DND-41 (cell line): ENCODE results near the gene PTGER1.

Experiments
- ATAC-seq: fragments of 200-7000 bp; cut with Tn5 transposase; 3 replicates; pipeline ENCODE4 v1.9.1; 2021; ENCODE audit warnings: low read depth; ENCODE audit not compliant: insufficient read depth
- DNase-seq: peaks from one replicate; pipeline ENCODE4 v3.0.0-alpha.2; 2020
- H2AFZ ChIP-seq: 2 replicates; pipeline ENCODE4 v1.6.0; 2012; ENCODE audit warnings: low read depth, low read length
- H3K27ac ChIP-seq: 2 replicates; pipeline ENCODE4 v1.5.1; 2012; ENCODE audit warnings: low read length, inconsistent platforms
- H3K27me3 ChIP-seq: fragments of 200-600 bp; sonication (generic); 2 replicates; pipeline ENCODE4 v1.6.0; 2012; ENCODE audit warnings: low read length, mild to moderate bottlenecking, inconsistent platforms; ENCODE audit not compliant: insufficient read depth, poor library complexity
- H3K36me3 ChIP-seq: 2 replicates; pipeline ENCODE4 v1.5.1; 2012; ENCODE audit warnings: low read length, inconsistent platforms; ENCODE audit not compliant: insufficient read depth
- H3K4me1 ChIP-seq: 2 replicates; pipeline ENCODE4 v1.5.1; 2012; ENCODE audit warnings: mild to moderate bottlenecking, low read length; ENCODE audit not compliant: insufficient read depth
- H3K4me2 ChIP-seq: 2 replicates; pipeline ENCODE4 v1.6.0; 2012; ENCODE audit warnings: mild to moderate bottlenecking, moderate library complexity, low read length, inconsistent platforms; ENCODE audit not compliant: insufficient read depth
- H3K4me3 ChIP-seq, 2 experiments: fragments of 200-600 bp in 1 of 2; shearing (Covaris generic) in 1 of 2; 2 replicates each; pipeline ENCODE4 v1.5.1; 2012 to 2016; ENCODE audit warnings: inconsistent platforms in 2 of 2, low read length in 2 of 2, mild to moderate bottlenecking in 2 of 2, low read depth in 1 of 2, moderate library complexity in 1 of 2
- H3K79me2 ChIP-seq: 2 replicates; pipeline ENCODE4 v1.6.0; 2012; ENCODE audit warnings: low read length, inconsistent platforms; ENCODE audit not compliant: insufficient read depth
- H3K9ac ChIP-seq: 2 replicates; pipeline ENCODE4 v1.6.0; 2012; ENCODE audit warnings: low read depth, mild to moderate bottlenecking, inconsistent platforms, low read length, moderate library complexity
- H3K9me3 ChIP-seq: 2 replicates; pipeline ENCODE4 v1.5.1; 2012; ENCODE audit warnings: low read length, moderate library complexity, mild to moderate bottlenecking, inconsistent platforms; ENCODE audit not compliant: insufficient read depth, severe bottlenecking
- H4K20me1 ChIP-seq: 2 replicates; pipeline ENCODE4 v1.6.0; 2012; ENCODE audit warnings: low read length; ENCODE audit not compliant: insufficient read depth
- EZH2 ChIP-seq: IDR thresholded peaks from 3 replicates; pipeline ENCODE4 v1.6.1; 2012; ENCODE audit warnings: borderline replicate concordance, low read depth, mild to moderate bottlenecking, moderate library complexity, low read length, inconsistent platforms; ENCODE audit not compliant: severe bottlenecking
- TF ChIP-seq, protein P1 (sequence below): IDR thresholded peaks from 2 replicates; pipeline ENCODE4 v1.5.1; 2012; ENCODE audit warnings: borderline replicate concordance, low read length, moderate library complexity, mild to moderate bottlenecking; ENCODE audit not compliant: poor library complexity, severe bottlenecking; ENCODE audit errors: extremely low read depth

The PTGER1 gene

GRCh38 chr19:14427461-14427860 lies 47.7 kb downstream of the PTGER1 start:
- ATAC-seq: no peak
- Histone ChIP-seq H3K4me2 (no peak overlapping the region), H3K4me1 (peaks cover 10% of the 10 kb centered on the region), H3K27ac (no peak overlapping the region), H3K9ac (no peak overlapping the region), H3K79me2 (peaks cover under 1% of the 10 kb centered on the region), H3K4me3 (no peak overlapping the region), H3K27me3 (no peaks in the 10 kb centered on the region), H4K20me1 (no peaks in the 10 kb centered on the region), H2AFZ (no peak overlapping the region), H3K9me3 (no peaks in the 10 kb centered on the region), H3K36me3 (no peaks in the 10 kb centered on the region)
- TF ChIP-seq, protein P1, sequence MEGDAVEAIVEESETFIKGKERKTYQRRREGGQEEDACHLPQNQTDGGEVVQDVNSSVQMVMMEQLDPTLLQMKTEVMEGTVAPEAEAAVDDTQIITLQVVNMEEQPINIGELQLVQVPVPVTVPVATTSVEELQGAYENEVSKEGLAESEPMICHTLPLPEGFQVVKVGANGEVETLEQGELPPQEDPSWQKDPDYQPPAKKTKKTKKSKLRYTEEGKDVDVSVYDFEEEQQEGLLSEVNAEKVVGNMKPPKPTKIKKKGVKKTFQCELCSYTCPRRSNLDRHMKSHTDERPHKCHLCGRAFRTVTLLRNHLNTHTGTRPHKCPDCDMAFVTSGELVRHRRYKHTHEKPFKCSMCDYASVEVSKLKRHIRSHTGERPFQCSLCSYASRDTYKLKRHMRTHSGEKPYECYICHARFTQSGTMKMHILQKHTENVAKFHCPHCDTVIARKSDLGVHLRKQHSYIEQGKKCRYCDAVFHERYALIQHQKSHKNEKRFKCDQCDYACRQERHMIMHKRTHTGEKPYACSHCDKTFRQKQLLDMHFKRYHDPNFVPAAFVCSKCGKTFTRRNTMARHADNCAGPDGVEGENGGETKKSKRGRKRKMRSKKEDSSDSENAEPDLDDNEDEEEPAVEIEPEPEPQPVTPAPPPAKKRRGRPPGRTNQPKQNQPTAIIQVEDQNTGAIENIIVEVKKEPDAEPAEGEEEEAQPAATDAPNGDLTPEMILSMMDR: no peak
- no peak for TF ChIP-seq EZH2
- DNase-seq: no peak

DNA sequence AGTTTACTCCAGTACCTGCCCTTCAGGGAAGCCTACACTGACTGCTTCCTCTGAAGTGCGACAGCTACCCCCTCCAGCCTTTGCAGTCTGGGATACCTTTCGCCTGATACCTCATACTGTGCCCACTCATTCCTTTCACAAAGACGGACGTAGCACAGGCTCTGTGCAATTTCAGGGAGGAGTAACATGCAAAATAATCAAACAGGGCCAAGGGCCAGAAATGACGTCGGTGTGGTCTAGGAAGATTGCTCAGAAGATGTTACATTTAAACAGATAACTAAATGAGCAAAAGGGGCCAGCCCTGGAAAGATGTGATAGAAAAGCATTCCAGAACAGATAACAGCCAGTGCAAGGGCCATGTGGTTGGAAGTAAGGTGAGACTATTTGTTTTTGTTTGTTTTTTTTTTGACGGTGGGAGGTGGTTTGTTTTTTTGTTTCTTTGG lies 49.4 kb downstream of the PTGER1 start:
- H3K4me2 ChIP-seq: no peak overlapping the region

More for the DNA sequence above, 49.4 kb downstream of the PTGER1 start:
- H3K9me3 ChIP-seq: no peaks in the 10 kb centered on the region
- no peak overlapping the region for H3K9ac ChIP-seq
- no peaks in the 10 kb centered on the region for H4K20me1 ChIP-seq
- no peaks in the 10 kb centered on the region for H3K79me2 ChIP-seq
- no peaks in the 10 kb centered on the region for H3K27me3 ChIP-seq
- no peak overlapping the region for H3K27ac ChIP-seq
- TF ChIP-seq, protein P1: no peak
- ATAC-seq (no peak), DNase-seq (no peak)
- H3K4me3 ChIP-seq: no peak overlapping the region
- no peaks in the 10 kb centered on the region for H3K4me1 ChIP-seq
- H3K36me3 ChIP-seq: no peaks in the 10 kb centered on the region
- no peak overlapping the region for H2AFZ ChIP-seq
